ENCODE data around the gene CACNA1B.

- no peak for TF ChIP-seq CTCF (conservative IDR thresholded peaks at IDR 0.05; ENCODE audit: low read depth, low read length)
- no peak for TF ChIP-seq EZH2 (IDR thresholded peaks at IDR 0.05; ENCODE audit: borderline replicate concordance, low read depth, low read length, poor library complexity, severe bottlenecking)
Measured at GRCh38 chr9:138077898-138078540, 200.4 kb downstream of the CACNA1B start.
